GM18499 (cell line): ENCODE data around the gene RICTOR.

Experiments
- ATAC-seq: cut with Tn5 transposase; IDR thresholded peaks from one replicate; pipeline ENCODE4 v1.9.1; 2021; ENCODE audit warnings: moderate number of reproducible peaks; ENCODE audit not compliant: insufficient read depth, unreplicated experiment

The RICTOR gene

GRCh38 chr5:38905516-38905915 lies 168.7 kb downstream of the RICTOR start:
- no peak for ATAC-seq

- ATAC-seq: no peak
Measured at GRCh38 chr5:38899936-38900335, 174.3 kb downstream of the RICTOR start.

DNA sequence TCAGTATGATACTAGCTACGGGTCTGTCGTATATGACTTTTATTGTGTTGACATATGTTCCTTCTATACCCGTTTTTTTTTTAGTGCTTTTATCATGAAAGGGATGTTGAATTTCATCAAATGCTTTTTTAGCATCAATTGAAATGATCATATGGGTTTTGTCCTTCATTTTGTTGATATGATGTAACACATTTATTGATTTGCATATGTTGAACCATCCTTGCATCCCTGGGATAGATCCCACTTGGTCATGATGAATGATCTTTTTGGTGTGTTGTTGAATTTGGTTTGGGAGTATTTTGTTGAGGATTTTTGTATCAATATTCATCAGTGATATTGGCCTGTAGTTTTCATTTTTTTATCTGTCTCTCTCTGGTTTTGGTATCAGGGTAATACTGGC lies 177.4 kb downstream of the RICTOR start:
- ATAC-seq: no peak

GRCh38 chr5:38892363-38892762 lies 181.8 kb downstream of the RICTOR start:
- no peak for ATAC-seq

DNA sequence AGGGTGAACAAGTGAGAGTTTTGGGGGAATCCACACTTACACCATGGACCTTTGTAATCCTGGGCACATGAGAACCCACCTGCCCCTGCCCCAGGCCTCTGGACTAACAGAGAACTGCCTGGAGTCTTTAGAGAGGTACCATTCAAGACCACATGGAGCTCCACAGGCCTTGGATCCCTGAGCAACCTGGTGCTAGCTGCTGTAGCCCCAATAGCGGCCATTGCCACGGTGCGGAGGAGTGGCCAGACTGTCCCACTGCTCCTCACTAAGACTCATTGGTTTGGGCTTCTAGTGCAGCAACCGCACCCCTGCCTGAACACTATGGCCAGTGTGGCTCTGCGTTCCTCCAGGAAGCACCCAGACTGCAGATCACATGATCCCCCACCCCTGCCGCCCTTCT lies 182.6 kb downstream of the RICTOR start:
- ATAC-seq: no peak

- no peak for ATAC-seq
Measured at GRCh38 chr5:38889424-38889823, 184.8 kb downstream of the RICTOR start.

DNA sequence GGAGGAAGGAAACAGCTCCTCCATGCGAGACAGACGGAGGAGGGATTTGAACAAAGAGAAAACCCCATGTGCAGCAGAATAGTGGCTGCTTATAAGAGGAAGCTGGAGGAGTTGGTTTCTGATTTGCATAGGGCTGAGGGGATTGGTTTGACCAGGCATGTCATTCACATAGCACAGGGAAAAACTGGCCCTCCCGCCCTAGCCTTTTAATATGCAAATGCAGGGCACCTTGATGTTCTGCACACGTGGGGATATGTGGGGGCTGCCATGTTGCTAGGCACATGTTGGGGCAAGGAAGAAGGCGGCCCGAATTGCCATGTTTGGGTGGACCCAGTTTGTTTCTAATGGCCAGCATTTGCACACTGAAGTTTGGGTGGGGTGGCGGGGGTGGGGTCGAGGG lies 186.2 kb downstream of the RICTOR start:
- no peak for ATAC-seq
